IMR-90 (cell line): Measurements from ENCODE around the gene PFN1. TPM values are rescaled to one million over a fixed set of nuclear protein-coding genes. Genes with fewer than 3 reads are reported as not detected.

Experiments used
- ATAC-seq: fragments of 200-7000 bp; cut with Tn5 transposase; 2 replicates; pipeline ENCODE4 v1.9.1; 2020; ENCODE audit warnings: low read depth, mild to moderate bottlenecking, moderate library complexity
- BruUV-seq: library from RNA; stranded (reverse); fragments of 400-500 nt; replicated peaks from 2 replicates; lab custom pipeline; 2021; lab: Mats Ljungman, UMichigan
- CTCF ChIA-PET: fragments of 300-600 bp; formaldehyde crosslinking; extraction: SDS; loops from one replicate; lab custom pipeline; 2021; ENCODE audit warnings: antibody characterized with exemption; lab: Yijun Ruan, JAX
- POLR2A ChIA-PET: fragments of 300-600 bp; sonication (Branson Sonifier 250); formaldehyde crosslinking; loops from one replicate; lab custom pipeline; 2022; ENCODE audit warnings: antibody characterized with exemption; ENCODE audit not compliant: unreplicated experiment; lab: Charles Lee
- DNase-seq: peaks from one replicate; pipeline ENCODE4 v3.0.0; 2013
- H2AFZ ChIP-seq: replicated peaks from 2 replicates; pipeline ENCODE3; 2013; ENCODE audit warnings: low read length, mild to moderate bottlenecking; ENCODE audit not compliant: poor library complexity
- H2AK5ac ChIP-seq: 2 replicates; pipeline ENCODE4 v1.6.1; 2013; ENCODE audit warnings: low read depth, low read length, inconsistent platforms
- H2AK9ac ChIP-seq: replicated peaks from 2 replicates; pipeline ENCODE3; 2013; ENCODE audit warnings: mild to moderate bottlenecking, low read depth, low read length, moderate library complexity; ENCODE audit not compliant: poor library complexity
- H2BK120ac ChIP-seq: 2 replicates; pipeline ENCODE4 v1.6.1; 2013; ENCODE audit warnings: low read depth, low read length, inconsistent platforms
- H2BK15ac ChIP-seq: 3 replicates; pipeline ENCODE4 v1.6.1; 2013; ENCODE audit warnings: low read depth, low read length, inconsistent platforms
- H2BK20ac ChIP-seq: 2 replicates; pipeline ENCODE4 v1.6.1; 2013; ENCODE audit warnings: low read depth, mild to moderate bottlenecking, inconsistent platforms, low read length, moderate library complexity
- H2BK5ac ChIP-seq: 2 replicates; pipeline ENCODE4 v1.6.1; 2013; ENCODE audit warnings: mild to moderate bottlenecking, low read depth, low read length, inconsistent platforms; ENCODE audit not compliant: poor library complexity, severe bottlenecking
- H3K14ac ChIP-seq: replicated peaks from 2 replicates; pipeline ENCODE4 v1.6.1; 2013; ENCODE audit warnings: low read depth, low read length, inconsistent platforms
- H3K18ac ChIP-seq: 2 replicates; pipeline ENCODE4 v1.6.1; 2013; ENCODE audit warnings: low read depth, low read length, control low read depth
- H3K23ac ChIP-seq: 2 replicates; pipeline ENCODE4 v1.6.1; 2013; ENCODE audit warnings: low read depth, low read length, inconsistent platforms
- H3K27ac ChIP-seq: 2 replicates; pipeline ENCODE4 v1.5.1; 2013; ENCODE audit warnings: mild to moderate bottlenecking, control low read depth, low read length; ENCODE audit not compliant: insufficient read depth
- H3K27me3 ChIP-seq: 2 replicates; pipeline ENCODE4 v1.6.1; 2013; ENCODE audit warnings: low read length; ENCODE audit not compliant: control insufficient read depth, insufficient read depth
- H3K36me3 ChIP-seq: 2 replicates; pipeline ENCODE4 v1.6.1; 2013; ENCODE audit warnings: low read length, mixed read lengths; ENCODE audit not compliant: control insufficient read depth, insufficient read depth
- H3K4ac ChIP-seq: 2 replicates; pipeline ENCODE4 v1.6.1; 2013; ENCODE audit warnings: low read depth, low read length, inconsistent platforms
- H3K4me1 ChIP-seq: 2 replicates; pipeline ENCODE4 v1.6.1; 2013; ENCODE audit warnings: low read length, mixed read lengths; ENCODE audit not compliant: control insufficient read depth, insufficient read depth
- H3K4me2 ChIP-seq: 2 replicates; pipeline ENCODE4 v1.6.1; 2013; ENCODE audit warnings: low read depth, mild to moderate bottlenecking, control low read depth, low read length, moderate library complexity
- H3K4me3 ChIP-seq: 2 replicates; pipeline ENCODE4 v1.5.1; 2013; ENCODE audit warnings: low read depth, mild to moderate bottlenecking, control low read depth, low read length, moderate library complexity; ENCODE audit not compliant: insufficient read depth
- H3K56ac ChIP-seq: 2 replicates; pipeline ENCODE4 v1.6.1; 2013; ENCODE audit warnings: low read length, inconsistent platforms; ENCODE audit not compliant: insufficient read depth; ENCODE audit errors: extremely low read depth
- H3K79me1 ChIP-seq, 2 experiments: 2 replicates each; pipeline ENCODE4 v1.6.1; 2013; ENCODE audit warnings: low read length in 2 of 2, inconsistent platforms in 1 of 2, low read depth in 1 of 2
- H3K9ac ChIP-seq: 2 replicates; pipeline ENCODE4 v1.6.1; 2013; ENCODE audit warnings: low read depth, low read length, control low read depth
- H3K9me1 ChIP-seq: 2 replicates; pipeline ENCODE4 v1.6.1; 2013; ENCODE audit warnings: low read length, inconsistent platforms; ENCODE audit not compliant: insufficient read depth
- H3K9me3 ChIP-seq: 2 replicates; pipeline ENCODE4 v1.6.1; 2013; ENCODE audit warnings: low read length; ENCODE audit not compliant: control insufficient read depth, insufficient read depth
- H4K20me1 ChIP-seq: 2 replicates; pipeline ENCODE4 v1.6.1; 2013; ENCODE audit warnings: low read length, inconsistent platforms; ENCODE audit not compliant: insufficient read depth
- H4K5ac ChIP-seq: 2 replicates; pipeline ENCODE4 v1.6.1; 2013; ENCODE audit warnings: mild to moderate bottlenecking, low read depth, low read length, control low read depth
- H4K8ac ChIP-seq, 2 experiments: 2 replicates each; pipeline ENCODE4 v1.6.1; 2013; ENCODE audit warnings: low read depth in 2 of 2, low read length in 2 of 2, control low read depth in 1 of 2, inconsistent platforms in 1 of 2
- H4K91ac ChIP-seq: 2 replicates; pipeline ENCODE4 v1.6.1; 2013; ENCODE audit warnings: low read depth, low read length, inconsistent platforms; ENCODE audit not compliant: insufficient read depth
- BHLHE40 ChIP-seq: fragments of 150-350 bp; IDR thresholded peaks from 2 replicates; pipeline ENCODE4 v1.6.1; 2016; ENCODE audit warnings: mild to moderate bottlenecking, low read depth, low read length
- CEBPB ChIP-seq: IDR thresholded peaks from 2 replicates; pipeline ENCODE4 v1.6.1; 2012; ENCODE audit warnings: low read depth, low read length, improper control_type of control experiment
- CHD1 ChIP-seq: IDR thresholded peaks from 2 replicates; pipeline ENCODE4 v1.6.1; 2012; ENCODE audit warnings: low read depth, low read length, improper control_type of control experiment
- CTCF ChIP-seq: conservative IDR thresholded peaks from 2 replicates; pipeline ENCODE4 v1.5.1; 2012; ENCODE audit warnings: mild to moderate bottlenecking, low read depth, low read length, improper control_type of control experiment
- ELK1 ChIP-seq: fragments of 150-350 bp; IDR thresholded peaks from 2 replicates; pipeline ENCODE4 v1.6.1; 2016; ENCODE audit warnings: low read depth, mild to moderate bottlenecking, low read length, moderate library complexity, borderline replicate concordance
- FOS ChIP-seq: fragments of 150-350 bp; IDR thresholded peaks from 2 replicates; pipeline ENCODE4 v1.6.1; 2016; ENCODE audit warnings: low read depth, low read length
- MAFK ChIP-seq: IDR thresholded peaks from 2 replicates; pipeline ENCODE4 v1.6.1; 2012; ENCODE audit warnings: low read depth, low read length, improper control_type of control experiment
- MXI1 ChIP-seq: IDR thresholded peaks from 2 replicates; pipeline ENCODE4 v1.6.1; 2012; ENCODE audit warnings: low read depth, mild to moderate bottlenecking, low read length, moderate library complexity, borderline replicate concordance
- NFE2L2 ChIP-seq: fragments of 150-350 bp; IDR thresholded peaks from 2 replicates; pipeline ENCODE4 v1.6.1; 2016; ENCODE audit warnings: low read depth, mild to moderate bottlenecking, low read length
- POLR2A ChIP-seq: IDR thresholded peaks from 2 replicates; pipeline ENCODE4 v1.6.1; 2012; ENCODE audit warnings: mild to moderate bottlenecking, low read depth, low read length
- RAD21 ChIP-seq: IDR thresholded peaks from 2 replicates; pipeline ENCODE4 v1.6.1; 2012; ENCODE audit warnings: low read length, improper control_type of control experiment
- RCOR1 ChIP-seq: IDR thresholded peaks from 2 replicates; pipeline ENCODE4 v1.6.1; 2012; ENCODE audit warnings: mild to moderate bottlenecking, low read length, improper control_type of control experiment; ENCODE audit not compliant: insufficient replicate concordance
- RFX5 ChIP-seq: IDR thresholded peaks from 2 replicates; pipeline ENCODE4 v1.8.0; 2012; ENCODE audit warnings: low read depth, mild to moderate bottlenecking, low read length, moderate library complexity
- SMC3 ChIP-seq: fragments of 150-350 bp; IDR thresholded peaks from 2 replicates; pipeline ENCODE4 v1.6.1; 2016; ENCODE audit warnings: low read depth, mild to moderate bottlenecking, antibody characterized with exemption, low read length, moderate library complexity
- USF2 ChIP-seq: fragments of 150-350 bp; IDR thresholded peaks from 2 replicates; pipeline ENCODE4 v1.6.1; 2017; ENCODE audit warnings: mild to moderate bottlenecking, antibody characterized with exemption, low read length, low read depth
- WGBS, 2 experiments: methylation state at CpG; one replicate each; pipeline versions ENCODE4 v1.1.5 to v1.1.7; 2013; ENCODE audit warnings: missing lambda C conversion rate in 2 of 2; ENCODE audit not compliant: insufficient read length in 1 of 2; ENCODE audit errors: extremely low coverage in 2 of 2; 5-methylcytosine and 5-hydroxymethylcytosine counted together
- dilution Hi-C: fragments of 300-500 bp; cut with HindIII; formaldehyde crosslinking; loops from one replicate; pipeline ENCODE4 v1.14.3; 2018; ENCODE audit warnings: low sequenced_read_pairs; ENCODE audit not compliant: unreplicated experiment
- in situ Hi-C: fragments of 300-500 bp; cut with MboI; formaldehyde crosslinking; loops from 3 replicates; pipeline ENCODE4 v1.14.3; 2019; ENCODE audit warnings: low sequenced_read_pairs, inconsistent platforms, mixed read lengths
- intact Hi-C: fragments of 100-400 bp; cut with micrococcal nuclease; formaldehyde crosslinking; loops from 2 replicates; pipeline ENCODE4 v1.10.0; 2022
- polyA plus RNA-seq, 3 experiments: library from polyadenylated mRNA; depleted of rRNA; stranded (reverse); fragments of >200 nt; gene quantifications; 2 replicates each; pipeline ENCODE4 v1.2.3, GENCODE V29; 2012; ENCODE audit warnings: low replicate concordance in 1 of 3
- total RNA-seq: library from RNA; depleted of rRNA; stranded (reverse); fragments of >200 nt; gene quantifications from 2 replicates; pipeline ENCODE4 v1.2.3, GENCODE V29; 2012

The PFN1 gene
- total and polyA plus RNA-seq, 2 of the 4 experiments (the other 2 are of a cell fraction): 348 to 1,671 TPM

- no peak overlapping the region for H2BK20ac ChIP-seq
- ChIA-PET POLR2A (no interaction called here), CTCF (no interaction called here)
- H3K56ac ChIP-seq: no peak overlapping the region
- H4K5ac ChIP-seq: no peak overlapping the region
- no peak overlapping the region for H3K9ac ChIP-seq
- no peak overlapping the region for H4K8ac ChIP-seq
- H3K9me1 ChIP-seq: peaks cover 9% of the 10 kb centered on the region
- H3K4me2 ChIP-seq: no peak overlapping the region
- WGBS, 2 experiments: 90% methylated on average over 4 of the region's 12 CpGs; no CpG with 5 or more reads in 1 of the 2 experiments
- DNase-seq: no peak
- no peak for TF ChIP-seq RFX5
- no peak for TF ChIP-seq NFE2L2
- TF ChIP-seq CTCF: no peak
- no peak for TF ChIP-seq MXI1
- no peak for TF ChIP-seq POLR2A
- TF ChIP-seq ELK1: no peak
- no peak for TF ChIP-seq RCOR1
- TF ChIP-seq SMC3: no peak
- TF ChIP-seq USF2: no peak
- no peak for TF ChIP-seq CEBPB
- TF ChIP-seq CHD1: no peak
- TF ChIP-seq FOS: no peak
- no peak for TF ChIP-seq RAD21
- TF ChIP-seq MAFK: no peak
- TF ChIP-seq BHLHE40: no peak
- H3K4me3 ChIP-seq: no peak overlapping the region
- H3K27ac ChIP-seq: no peak overlapping the region
- H3K79me1 ChIP-seq: peaks cover 0 to 2% of the 10 kb centered on the region in 2 experiments; a peak in 1 of 4 replicates
- no peak overlapping the region for H2AK5ac ChIP-seq
- no peak overlapping the region for H3K14ac ChIP-seq
- H4K91ac ChIP-seq: no peak overlapping the region
- BruUV-seq: no TSS peak
- no peaks in the 10 kb centered on the region for H4K20me1 ChIP-seq
- H3K4me1 ChIP-seq: peaks cover 4% of the 10 kb centered on the region
- H3K27me3 ChIP-seq: no peaks in the 10 kb centered on the region
- no peak overlapping the region for H2BK5ac ChIP-seq
- H2BK120ac ChIP-seq: no peak overlapping the region
- no peaks in the 10 kb centered on the region for H3K9me3 ChIP-seq
- intact Hi-C loops (no loop called here), dilution Hi-C loops (no loop called here), in situ Hi-C loops (no loop called here)
- no peak overlapping the region for H3K4ac ChIP-seq
- H2AK9ac ChIP-seq: no peak overlapping the region
- no peak for ATAC-seq
- peaks cover 12% of the 10 kb centered on the region for H3K36me3 ChIP-seq
- no peak overlapping the region for H3K23ac ChIP-seq
- no peak overlapping the region for H2BK15ac ChIP-seq
- H2AFZ ChIP-seq: no peak overlapping the region
- H3K18ac ChIP-seq: no peak overlapping the region
Measured at GRCh38 chr17:4932756-4933155, 15.6 kb downstream of the PFN1 start.
